HG03354 (cell line): ENCODE results near the gene OR2F2.

Experiments
- ATAC-seq: cut with Tn5 transposase; IDR thresholded peaks from one replicate; pipeline ENCODE4 v1.9.1; 2021; ENCODE audit warnings: mild to moderate bottlenecking; ENCODE audit not compliant: unreplicated experiment, poor library complexity, severe bottlenecking

The OR2F2 gene

DNA sequence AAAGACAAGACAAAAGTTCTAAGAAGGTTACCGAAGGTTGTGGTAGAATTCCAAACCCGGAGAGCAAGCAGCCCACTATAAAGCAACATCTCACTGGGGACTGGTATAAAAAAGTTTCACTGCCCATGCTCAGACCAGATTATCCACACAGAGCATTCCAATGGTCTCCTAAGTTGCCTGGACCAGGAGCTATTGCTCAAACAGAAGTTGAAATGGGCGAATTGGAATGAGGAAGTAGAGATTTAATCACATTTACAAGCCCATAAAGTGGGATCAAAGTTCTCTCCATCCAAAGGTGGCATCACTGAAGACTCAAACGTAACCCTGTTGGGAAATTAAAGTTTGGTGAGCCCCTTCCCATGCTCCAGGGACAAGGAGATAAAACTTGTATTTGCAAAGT lies 39.4 kb downstream of the OR2F2 start:
- no peak for ATAC-seq

DNA sequence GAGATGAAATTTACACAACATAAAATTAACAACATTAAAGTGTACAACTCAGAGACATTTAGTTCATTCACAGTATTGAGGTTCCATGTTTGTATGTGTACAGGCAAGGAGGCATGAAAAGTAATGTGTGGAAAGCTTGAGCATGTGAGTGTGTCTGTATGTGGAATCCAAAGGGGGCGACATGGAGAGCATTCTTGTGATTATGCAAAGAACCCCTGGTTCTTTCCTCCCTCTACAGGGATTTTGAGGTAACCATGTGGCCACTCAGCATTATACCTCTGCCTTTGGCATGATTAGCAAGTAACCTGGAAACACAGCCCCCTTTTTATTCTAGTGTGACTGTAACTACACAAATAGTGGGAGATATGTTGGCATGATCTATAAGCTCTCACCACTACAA lies 40.6 kb downstream of the OR2F2 start:
- ATAC-seq, result no peak

DNA sequence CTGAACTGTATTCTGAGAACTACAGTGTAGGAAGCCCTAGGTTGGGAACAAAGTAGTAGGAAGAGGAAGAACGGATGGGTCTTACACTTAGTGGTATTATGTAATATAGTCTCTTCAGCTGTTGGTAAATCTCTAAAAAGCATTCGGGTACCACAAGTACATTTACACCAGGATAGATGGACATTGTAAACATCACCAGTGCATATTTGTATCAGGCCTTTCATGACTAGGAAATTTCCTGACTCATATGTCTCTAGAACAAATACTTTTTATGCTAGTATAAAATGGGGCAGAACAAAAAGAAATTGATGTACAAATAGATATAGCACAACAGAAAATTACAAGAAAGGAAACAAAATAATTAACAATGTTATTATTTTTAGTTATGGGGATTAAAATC lies 43.6 kb downstream of the OR2F2 start:
- no peak for ATAC-seq

DNA sequence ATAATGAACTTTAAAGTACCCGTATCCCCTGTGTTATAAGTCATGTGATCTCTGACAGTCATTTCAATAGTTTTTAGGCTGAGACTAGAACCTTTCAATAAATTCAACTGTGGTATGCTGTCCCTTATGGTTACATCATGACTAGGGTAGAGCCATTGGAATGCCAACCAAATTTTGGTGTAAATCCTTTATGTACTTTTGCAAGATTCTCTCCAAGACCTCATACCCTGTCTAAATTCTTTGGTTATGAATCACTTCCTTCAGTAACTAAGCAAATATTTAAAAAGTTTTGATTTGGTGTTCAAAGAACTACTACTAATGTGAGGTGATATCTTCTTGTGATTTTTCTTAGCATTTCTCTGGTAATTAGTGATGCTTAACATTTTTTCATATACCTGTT lies 44.3 kb downstream of the OR2F2 start:
- no peak for ATAC-seq

DNA sequence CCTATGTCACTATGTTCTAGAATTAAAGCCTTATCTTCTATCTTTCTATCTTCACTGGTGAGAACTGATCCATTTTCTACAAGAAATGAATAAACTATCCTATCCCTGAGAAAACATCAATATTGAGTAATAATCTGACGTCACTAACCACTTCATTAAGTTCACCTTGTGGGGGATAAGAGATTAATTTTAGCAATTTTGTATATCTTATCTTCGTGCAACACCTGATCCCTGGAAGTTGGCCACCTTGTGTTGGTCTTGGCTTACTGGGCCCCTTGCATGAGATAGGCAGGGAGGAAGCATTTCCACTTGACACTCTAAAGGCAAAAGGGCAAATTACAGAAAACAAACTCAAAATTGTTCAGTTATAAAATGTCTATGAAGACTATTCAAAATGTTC lies 45.0 kb downstream of the OR2F2 start:
- ATAC-seq, result no peak

DNA sequence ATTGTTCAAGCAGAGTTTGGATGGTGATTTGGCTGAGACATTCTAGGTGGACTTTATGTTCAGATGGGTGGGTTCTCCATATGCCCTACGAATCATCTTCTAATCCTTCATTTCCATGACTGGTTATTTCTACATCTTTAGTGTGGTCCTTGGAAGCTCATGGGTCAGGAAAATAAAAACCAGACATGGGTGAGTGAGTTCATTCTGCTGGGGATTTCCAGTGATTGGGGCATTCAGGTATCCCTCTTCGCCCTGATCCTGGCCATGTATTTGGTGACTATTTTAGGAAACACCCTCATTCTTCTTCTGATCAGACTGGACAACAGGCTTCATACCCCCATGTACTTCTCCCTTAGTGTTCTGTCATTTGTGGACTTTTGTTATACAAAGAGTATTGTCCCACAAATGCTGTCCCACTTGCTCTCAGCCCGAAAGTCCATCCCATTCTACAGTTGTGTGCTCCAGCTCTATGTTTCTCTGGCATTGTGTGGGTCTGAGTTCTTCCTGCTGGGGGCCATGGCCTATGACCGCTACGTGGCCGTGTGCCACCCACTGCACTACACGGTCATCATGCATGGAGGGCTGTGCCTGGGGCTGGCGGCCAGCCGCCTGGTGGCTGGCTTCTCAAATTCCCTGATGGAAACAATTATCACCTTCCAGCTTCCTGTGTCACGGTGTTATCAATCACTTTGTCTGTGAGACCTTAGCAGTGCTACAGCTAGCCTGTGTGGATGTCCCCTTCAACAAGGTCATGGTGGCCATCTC lies 45.9 kb downstream of the OR2F2 start:
- ATAC-seq, result no peak

DNA sequence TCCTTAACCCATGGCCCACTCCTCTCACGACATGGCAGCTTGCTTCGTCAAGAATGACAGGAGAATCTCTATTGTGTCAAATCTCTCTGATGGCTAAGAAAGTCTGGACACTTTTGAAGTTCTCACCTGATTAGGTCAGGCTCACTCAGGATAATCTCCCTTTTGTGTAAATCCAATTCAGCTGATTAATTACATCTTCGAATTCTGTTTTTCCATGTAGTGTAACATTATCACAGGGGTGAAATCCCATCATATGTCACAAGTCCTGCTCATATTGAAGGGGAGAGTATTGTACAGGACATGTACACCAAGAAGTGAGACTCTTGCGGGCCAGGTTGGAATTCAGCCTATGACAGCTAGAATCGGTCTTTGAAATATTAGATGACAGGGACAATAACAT lies 48.9 kb downstream of the OR2F2 start:
- no peak for ATAC-seq
